GM23338 (cell line): ENCODE results near the gene PXYLP1. TPM values are rescaled to one million over a fixed set of nuclear protein-coding genes. Genes with fewer than 3 reads are reported as not detected.
A peak's percentile ranks its signal among the peaks of the same experiment; 100 is the strongest.

Experiments
- ATAC-seq: fragments of 200-7000 bp; cut with Tn5 transposase; 3 replicates; pipeline ENCODE4 v1.9.1; 2020
- DNase-seq: peaks from one replicate; pipeline ENCODE4 v3.0.0-alpha.2; 2015; ENCODE audit warnings: low spot score
- H2AFZ ChIP-seq: fragments of 200-600 bp; sonication (generic); 2 replicates; pipeline ENCODE4 v1.8.0; 2016; ENCODE audit warnings: antibody characterized with exemption, mild to moderate bottlenecking, moderate library complexity
- H3F3A ChIP-seq: fragments of 200-600 bp; sonication (generic); replicated peaks from 2 replicates; pipeline ENCODE4 v1.8.0; 2017; ENCODE audit warnings: antibody characterized with exemption, mixed run types, low read depth
- H3K27ac ChIP-seq: fragments of 200-600 bp; sonication (generic); 2 replicates; pipeline ENCODE4 v1.6.1; 2016; ENCODE audit warnings: low read depth
- H3K27me3 ChIP-seq: fragments of 200-600 bp; sonication (generic); 2 replicates; pipeline ENCODE4 v1.8.0; 2016; ENCODE audit warnings: mild to moderate bottlenecking, mixed run types, moderate library complexity; ENCODE audit not compliant: insufficient read depth
- H3K36me3 ChIP-seq: fragments of 200-600 bp; sonication (generic); 2 replicates; pipeline ENCODE4 v1.8.0; 2016; ENCODE audit warnings: mild to moderate bottlenecking; ENCODE audit not compliant: insufficient read depth
- H3K4me1 ChIP-seq: fragments of 200-600 bp; sonication (generic); 2 replicates; pipeline ENCODE4 v1.8.0; 2016; ENCODE audit warnings: mild to moderate bottlenecking, moderate library complexity; ENCODE audit not compliant: insufficient read depth
- H3K4me2 ChIP-seq: fragments of 200-600 bp; sonication (generic); 2 replicates; pipeline ENCODE4 v1.7.1; 2017; ENCODE audit warnings: mixed run types
- H3K4me3 ChIP-seq: fragments of 200-600 bp; sonication (generic); 2 replicates; pipeline ENCODE4 v1.6.1; 2016; ENCODE audit warnings: mixed run types
- H3K79me2 ChIP-seq: fragments of 200-600 bp; sonication (generic); replicated peaks from 2 replicates; pipeline ENCODE4 v1.8.0; 2017; ENCODE audit warnings: mild to moderate bottlenecking; ENCODE audit not compliant: insufficient read depth
- H3K9me2 ChIP-seq: fragments of 200-600 bp; sonication (generic); 2 replicates; pipeline ENCODE4 v1.8.0; 2017; ENCODE audit not compliant: insufficient read depth
- H4K20me1 ChIP-seq: fragments of 200-600 bp; sonication (generic); replicated peaks from 2 replicates; pipeline ENCODE4 v1.8.0; 2017; ENCODE audit warnings: mild to moderate bottlenecking; ENCODE audit not compliant: insufficient read depth
- H3K27ac Mint-ChIP-seq: 2 replicates; pipeline ENCODE4 v1.8.0; 2020; ENCODE audit warnings: inconsistent platforms, mild to moderate bottlenecking, moderate library complexity, mixed read lengths
- H3K27me3 Mint-ChIP-seq: 3 replicates; pipeline ENCODE4 v1.8.0; 2022; ENCODE audit warnings: low read depth, mild to moderate bottlenecking, moderate library complexity, mixed read lengths, inconsistent platforms; ENCODE audit not compliant: insufficient read depth, poor library complexity
- H3K36me3 Mint-ChIP-seq: 3 replicates; pipeline ENCODE4 v1.8.0; 2021; ENCODE audit warnings: low read depth, mild to moderate bottlenecking, inconsistent platforms, moderate library complexity, mixed read lengths
- H3K4me1 Mint-ChIP-seq: 3 replicates; pipeline ENCODE4 v1.8.0; 2020; ENCODE audit warnings: mild to moderate bottlenecking, inconsistent platforms, mixed read lengths
- H3K4me3 Mint-ChIP-seq: 3 replicates; pipeline ENCODE4 v1.8.0; 2021; ENCODE audit warnings: moderate library complexity, mild to moderate bottlenecking, inconsistent platforms, mixed read lengths
- H3K9me3 Mint-ChIP-seq: 3 replicates; pipeline ENCODE4 v1.8.0; 2020; ENCODE audit warnings: moderate library complexity, mild to moderate bottlenecking, inconsistent platforms, mixed read lengths
- EZH2 ChIP-seq: fragments of 200-600 bp; sonication (generic); IDR thresholded peaks from one replicate; pipeline ENCODE4 v1.8.0; 2017; ENCODE audit warnings: antibody characterized with exemption, mild to moderate bottlenecking, low read depth; ENCODE audit not compliant: unreplicated experiment
- EZH2phosphoT487 ChIP-seq: fragments of 200-600 bp; sonication (generic); IDR thresholded peaks from one replicate; pipeline ENCODE4 v1.8.1; 2018; ENCODE audit warnings: antibody characterized with exemption; ENCODE audit not compliant: unreplicated experiment
- JUNB ChIP-seq: IDR thresholded peaks from one replicate; pipeline ENCODE4 v1.6.1; 2016; ENCODE audit warnings: antibody characterized with exemption; ENCODE audit not compliant: unreplicated experiment
- NANOG ChIP-seq: IDR thresholded peaks from 2 replicates; pipeline ENCODE4 v1.6.1; 2016; ENCODE audit warnings: antibody characterized with exemption, borderline replicate concordance
- POLR2AphosphoS5 ChIP-seq: IDR thresholded peaks from 2 replicates; pipeline ENCODE4 v1.6.1; 2016; ENCODE audit warnings: antibody characterized with exemption, low read depth
- STAT1 ChIP-seq: IDR thresholded peaks from one replicate; pipeline ENCODE4 v1.6.1; 2016; ENCODE audit warnings: antibody characterized with exemption; ENCODE audit not compliant: unreplicated experiment
- ZNF114 ChIP-seq: fragments of 250-450 bp; sonication (Bioruptor Pico); IDR thresholded peaks from 2 replicates; pipeline ENCODE4 v1.5.0; 2020; ENCODE audit warnings: mild to moderate bottlenecking, moderate library complexity
- ZNF331 ChIP-seq: fragments of 250-450 bp; sonication (Bioruptor Pico); IDR thresholded peaks from 2 replicates; pipeline ENCODE4 v1.5.0; 2020; ENCODE audit warnings: low read depth, mild to moderate bottlenecking, moderate library complexity
- polyA plus RNA-seq: library from polyadenylated mRNA; unstranded; fragments of >200 nt; fragmentation: Nextera tagmentation; extraction: Ambion mirVana; gene quantifications from 2 replicates; pipeline ENCODE4 v1.2.1, GENCODE V29; 2016
- total RNA-seq: library from RNA; depleted of rRNA; stranded (reverse); fragments of >200 nt; shearing (Covaris generic); gene quantifications from 2 replicates; pipeline ENCODE4 v1.2.3, GENCODE V29; 2014
- TF ChIP-seq, protein P1 (sequence below): IDR thresholded peaks from 2 replicates; pipeline ENCODE4 v1.6.1; 2016; ENCODE audit warnings: antibody characterized with exemption
- TF ChIP-seq, protein P2 (sequence below): fragments of 250-450 bp; sonication (Bioruptor Pico); IDR thresholded peaks from 2 replicates; pipeline ENCODE4 v1.5.0; 2020; ENCODE audit warnings: mild to moderate bottlenecking, moderate library complexity
- TF ChIP-seq, protein P3 (sequence below): IDR thresholded peaks from one replicate; pipeline ENCODE4 v1.6.1; 2018; ENCODE audit warnings: antibody characterized with exemption; ENCODE audit not compliant: unreplicated experiment
- TF ChIP-seq, protein P4 (sequence below), 2 experiments: fragments of 200-600 bp in 1 of 2; sonication (generic) in 1 of 2; conservative IDR thresholded peaks; 2 replicates each; pipeline versions ENCODE4 v1.5.1 to v1.6.1; 2016 to 2017; ENCODE audit warnings: antibody characterized with exemption in 2 of 2, low read depth in 2 of 2, mild to moderate bottlenecking in 2 of 2, moderate library complexity in 1 of 2

PXYLP1 gene
- total and polyA plus RNA-seq, 2 experiments from 2014 or later, result 8.9 to 20.1 TPM

DNA sequence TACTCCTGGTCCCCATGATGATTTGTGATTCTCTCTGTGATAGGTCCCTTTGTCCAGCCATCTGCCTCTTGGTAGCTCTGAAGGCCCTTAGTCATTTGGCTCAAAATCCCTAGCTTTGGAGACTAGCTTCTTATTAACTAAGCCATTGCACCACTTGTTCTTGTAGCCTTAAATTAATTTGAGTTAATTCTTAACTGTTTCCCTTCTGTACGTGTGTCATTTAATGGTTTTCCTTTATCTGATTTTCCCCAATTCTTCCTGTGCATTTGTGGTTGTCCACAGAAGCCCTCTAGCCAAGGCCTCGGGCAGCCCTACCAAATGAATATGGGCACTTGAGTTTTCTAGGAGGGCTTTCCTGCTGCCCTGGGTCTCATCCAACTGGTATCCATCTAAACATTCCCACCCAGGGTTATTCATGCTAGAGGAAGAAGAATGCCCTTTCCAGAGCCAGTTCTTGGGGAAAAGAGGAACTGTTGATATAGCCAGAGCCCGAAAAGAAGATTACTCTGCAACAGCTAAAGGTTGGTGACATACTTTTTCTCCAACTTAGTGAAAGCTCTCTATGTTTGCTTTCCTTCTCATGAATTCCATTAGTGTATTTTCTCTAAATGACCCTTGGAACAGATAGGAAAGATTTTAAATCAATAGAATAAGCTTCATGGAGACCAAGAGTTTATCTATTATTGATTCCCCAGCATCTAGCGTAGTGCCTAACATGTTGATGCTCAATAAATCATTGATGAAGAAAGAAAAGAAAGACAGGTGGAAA, 92.5 kb downstream of the PXYLP1 start (continued):
- TF ChIP-seq ZNF331 (CRISPR knock-in tag) (no peak), ZNF114 (no peak), EZH2 (no peak)
- TF ChIP-seq, protein P1, sequence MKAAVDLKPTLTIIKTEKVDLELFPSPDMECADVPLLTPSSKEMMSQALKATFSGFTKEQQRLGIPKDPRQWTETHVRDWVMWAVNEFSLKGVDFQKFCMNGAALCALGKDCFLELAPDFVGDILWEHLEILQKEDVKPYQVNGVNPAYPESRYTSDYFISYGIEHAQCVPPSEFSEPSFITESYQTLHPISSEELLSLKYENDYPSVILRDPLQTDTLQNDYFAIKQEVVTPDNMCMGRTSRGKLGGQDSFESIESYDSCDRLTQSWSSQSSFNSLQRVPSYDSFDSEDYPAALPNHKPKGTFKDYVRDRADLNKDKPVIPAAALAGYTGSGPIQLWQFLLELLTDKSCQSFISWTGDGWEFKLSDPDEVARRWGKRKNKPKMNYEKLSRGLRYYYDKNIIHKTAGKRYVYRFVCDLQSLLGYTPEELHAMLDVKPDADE, result no peak

DNA sequence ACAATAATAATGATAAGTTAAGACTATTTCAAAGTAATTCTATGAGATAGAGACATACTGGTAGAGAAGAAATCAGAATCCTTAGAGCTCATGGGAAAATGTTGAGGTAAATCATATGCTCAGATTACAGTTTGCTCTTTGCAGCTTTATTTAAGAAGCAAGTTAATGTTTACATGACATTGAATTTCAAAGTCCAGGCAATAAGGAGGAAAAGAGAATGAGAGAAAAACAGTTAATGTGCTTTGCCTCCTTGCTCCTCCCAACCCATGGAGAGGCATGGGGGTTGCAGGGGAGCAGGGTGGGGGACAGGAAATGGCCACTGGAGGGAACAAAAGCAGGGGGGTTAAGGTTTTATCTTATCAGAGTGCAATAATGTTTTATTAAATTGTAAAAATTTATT, 94.5 kb downstream of the PXYLP1 start:
- H2AFZ ChIP-seq, result peak overlapping the region; percentile 57
- no peaks in the 10 kb centered on the region for H4K20me1 ChIP-seq
- no peaks in the 10 kb centered on the region for H3F3A ChIP-seq
- DNase-seq, result no peak
- no peaks in the 10 kb centered on the region for H3K36me3 ChIP-seq
- Mint-ChIP-seq H3K27ac (peak overlapping the region; percentile 60; the same call in 1 of the 2 replicates), H3K9me3 (no peaks in the 10 kb centered on the region), H3K4me3 (no peak overlapping the region), H3K36me3 (no peaks in the 10 kb centered on the region), H3K27me3 (no peaks in the 10 kb centered on the region), H3K4me1 (peaks cover 17% of the 10 kb centered on the region)
- no peak overlapping the region for H3K27ac ChIP-seq
- H3K4me2 ChIP-seq, result peak overlapping the region; percentile 2; the same call in 1 of the 2 replicates
- peaks cover 8% of the 10 kb centered on the region; the same call in 1 of the 2 replicates for H3K9me2 ChIP-seq
- H3K79me2 ChIP-seq, result no peaks in the 10 kb centered on the region
- no peak overlapping the region for H3K4me3 ChIP-seq
- H3K4me1 ChIP-seq, result peaks cover 18% of the 10 kb centered on the region; the same call in 1 of the 2 replicates
- ATAC-seq, result no peak
- H3K27me3 ChIP-seq, result no peaks in the 10 kb centered on the region
- no peak for TF ChIP-seq NANOG
- no peak for TF ChIP-seq ZNF114
- no peak for TF ChIP-seq STAT1
- TF ChIP-seq, protein P2, sequence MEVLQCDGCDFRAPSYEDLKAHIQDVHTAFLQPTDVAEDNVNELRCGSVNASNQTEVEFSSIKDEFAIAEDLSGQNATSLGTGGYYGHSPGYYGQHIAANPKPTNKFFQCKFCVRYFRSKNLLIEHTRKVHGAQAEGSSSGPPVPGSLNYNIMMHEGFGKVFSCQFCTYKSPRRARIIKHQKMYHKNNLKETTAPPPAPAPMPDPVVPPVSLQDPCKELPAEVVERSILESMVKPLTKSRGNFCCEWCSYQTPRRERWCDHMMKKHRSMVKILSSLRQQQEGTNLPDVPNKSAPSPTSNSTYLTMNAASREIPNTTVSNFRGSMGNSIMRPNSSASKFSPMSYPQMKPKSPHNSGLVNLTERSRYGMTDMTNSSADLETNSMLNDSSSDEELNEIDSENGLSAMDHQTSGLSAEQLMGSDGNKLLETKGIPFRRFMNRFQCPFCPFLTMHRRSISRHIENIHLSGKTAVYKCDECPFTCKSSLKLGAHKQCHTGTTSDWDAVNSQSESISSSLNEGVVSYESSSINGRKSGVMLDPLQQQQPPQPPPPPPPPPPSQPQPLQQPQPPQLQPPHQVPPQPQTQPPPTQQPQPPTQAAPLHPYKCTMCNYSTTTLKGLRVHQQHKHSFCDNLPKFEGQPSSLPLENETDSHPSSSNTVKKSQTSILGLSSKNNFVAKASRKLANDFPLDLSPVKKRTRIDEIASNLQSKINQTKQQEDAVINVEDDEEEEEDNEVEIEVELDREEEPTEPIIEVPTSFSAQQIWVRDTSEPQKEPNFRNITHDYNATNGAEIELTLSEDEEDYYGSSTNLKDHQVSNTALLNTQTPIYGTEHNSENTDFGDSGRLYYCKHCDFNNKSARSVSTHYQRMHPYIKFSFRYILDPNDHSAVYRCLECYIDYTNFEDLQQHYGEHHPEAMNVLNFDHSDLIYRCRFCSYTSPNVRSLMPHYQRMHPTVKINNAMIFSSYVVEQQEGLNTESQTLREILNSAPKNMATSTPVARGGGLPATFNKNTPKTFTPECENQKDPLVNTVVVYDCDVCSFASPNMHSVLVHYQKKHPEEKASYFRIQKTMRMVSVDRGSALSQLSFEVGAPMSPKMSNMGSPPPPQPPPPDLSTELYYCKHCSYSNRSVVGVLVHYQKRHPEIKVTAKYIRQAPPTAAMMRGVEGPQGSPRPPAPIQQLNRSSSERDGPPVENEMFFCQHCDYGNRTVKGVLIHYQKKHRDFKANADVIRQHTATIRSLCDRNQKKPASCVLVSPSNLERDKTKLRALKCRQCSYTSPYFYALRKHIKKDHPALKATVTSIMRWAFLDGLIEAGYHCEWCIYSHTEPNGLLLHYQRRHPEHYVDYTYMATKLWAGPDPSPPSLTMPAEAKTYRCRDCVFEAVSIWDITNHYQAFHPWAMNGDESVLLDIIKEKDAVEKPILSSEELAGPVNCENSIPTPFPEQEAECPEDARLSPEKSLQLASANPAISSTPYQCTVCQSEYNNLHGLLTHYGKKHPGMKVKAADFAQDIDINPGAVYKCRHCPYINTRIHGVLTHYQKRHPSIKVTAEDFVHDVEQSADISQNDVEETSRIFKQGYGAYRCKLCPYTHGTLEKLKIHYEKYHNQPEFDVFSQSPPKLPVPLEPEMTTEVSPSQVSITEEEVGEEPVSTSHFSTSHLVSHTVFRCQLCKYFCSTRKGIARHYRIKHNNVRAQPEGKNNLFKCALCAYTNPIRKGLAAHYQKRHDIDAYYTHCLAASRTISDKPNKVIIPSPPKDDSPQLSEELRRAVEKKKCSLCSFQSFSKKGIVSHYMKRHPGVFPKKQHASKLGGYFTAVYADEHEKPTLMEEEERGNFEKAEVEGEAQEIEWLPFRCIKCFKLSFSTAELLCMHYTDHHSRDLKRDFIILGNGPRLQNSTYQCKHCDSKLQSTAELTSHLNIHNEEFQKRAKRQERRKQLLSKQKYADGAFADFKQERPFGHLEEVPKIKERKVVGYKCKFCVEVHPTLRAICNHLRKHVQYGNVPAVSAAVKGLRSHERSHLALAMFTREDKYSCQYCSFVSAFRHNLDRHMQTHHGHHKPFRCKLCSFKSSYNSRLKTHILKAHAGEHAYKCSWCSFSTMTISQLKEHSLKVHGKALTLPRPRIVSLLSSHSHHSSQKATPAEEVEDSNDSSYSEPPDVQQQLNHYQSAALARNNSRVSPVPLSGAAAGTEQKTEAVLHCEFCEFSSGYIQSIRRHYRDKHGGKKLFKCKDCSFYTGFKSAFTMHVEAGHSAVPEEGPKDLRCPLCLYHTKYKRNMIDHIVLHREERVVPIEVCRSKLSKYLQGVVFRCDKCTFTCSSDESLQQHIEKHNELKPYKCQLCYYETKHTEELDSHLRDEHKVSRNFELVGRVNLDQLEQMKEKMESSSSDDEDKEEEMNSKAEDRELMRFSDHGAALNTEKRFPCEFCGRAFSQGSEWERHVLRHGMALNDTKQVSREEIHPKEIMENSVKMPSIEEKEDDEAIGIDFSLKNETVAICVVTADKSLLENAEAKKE, result no peak
- no peak for TF ChIP-seq EZH2phosphoT487
- no peak for TF ChIP-seq JUNB
- TF ChIP-seq, protein P3, sequence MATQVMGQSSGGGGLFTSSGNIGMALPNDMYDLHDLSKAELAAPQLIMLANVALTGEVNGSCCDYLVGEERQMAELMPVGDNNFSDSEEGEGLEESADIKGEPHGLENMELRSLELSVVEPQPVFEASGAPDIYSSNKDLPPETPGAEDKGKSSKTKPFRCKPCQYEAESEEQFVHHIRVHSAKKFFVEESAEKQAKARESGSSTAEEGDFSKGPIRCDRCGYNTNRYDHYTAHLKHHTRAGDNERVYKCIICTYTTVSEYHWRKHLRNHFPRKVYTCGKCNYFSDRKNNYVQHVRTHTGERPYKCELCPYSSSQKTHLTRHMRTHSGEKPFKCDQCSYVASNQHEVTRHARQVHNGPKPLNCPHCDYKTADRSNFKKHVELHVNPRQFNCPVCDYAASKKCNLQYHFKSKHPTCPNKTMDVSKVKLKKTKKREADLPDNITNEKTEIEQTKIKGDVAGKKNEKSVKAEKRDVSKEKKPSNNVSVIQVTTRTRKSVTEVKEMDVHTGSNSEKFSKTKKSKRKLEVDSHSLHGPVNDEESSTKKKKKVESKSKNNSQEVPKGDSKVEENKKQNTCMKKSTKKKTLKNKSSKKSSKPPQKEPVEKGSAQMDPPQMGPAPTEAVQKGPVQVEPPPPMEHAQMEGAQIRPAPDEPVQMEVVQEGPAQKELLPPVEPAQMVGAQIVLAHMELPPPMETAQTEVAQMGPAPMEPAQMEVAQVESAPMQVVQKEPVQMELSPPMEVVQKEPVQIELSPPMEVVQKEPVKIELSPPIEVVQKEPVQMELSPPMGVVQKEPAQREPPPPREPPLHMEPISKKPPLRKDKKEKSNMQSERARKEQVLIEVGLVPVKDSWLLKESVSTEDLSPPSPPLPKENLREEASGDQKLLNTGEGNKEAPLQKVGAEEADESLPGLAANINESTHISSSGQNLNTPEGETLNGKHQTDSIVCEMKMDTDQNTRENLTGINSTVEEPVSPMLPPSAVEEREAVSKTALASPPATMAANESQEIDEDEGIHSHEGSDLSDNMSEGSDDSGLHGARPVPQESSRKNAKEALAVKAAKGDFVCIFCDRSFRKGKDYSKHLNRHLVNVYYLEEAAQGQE, result no peak
- TF ChIP-seq POLR2AphosphoS5, result no peak
- TF ChIP-seq, protein P4, sequence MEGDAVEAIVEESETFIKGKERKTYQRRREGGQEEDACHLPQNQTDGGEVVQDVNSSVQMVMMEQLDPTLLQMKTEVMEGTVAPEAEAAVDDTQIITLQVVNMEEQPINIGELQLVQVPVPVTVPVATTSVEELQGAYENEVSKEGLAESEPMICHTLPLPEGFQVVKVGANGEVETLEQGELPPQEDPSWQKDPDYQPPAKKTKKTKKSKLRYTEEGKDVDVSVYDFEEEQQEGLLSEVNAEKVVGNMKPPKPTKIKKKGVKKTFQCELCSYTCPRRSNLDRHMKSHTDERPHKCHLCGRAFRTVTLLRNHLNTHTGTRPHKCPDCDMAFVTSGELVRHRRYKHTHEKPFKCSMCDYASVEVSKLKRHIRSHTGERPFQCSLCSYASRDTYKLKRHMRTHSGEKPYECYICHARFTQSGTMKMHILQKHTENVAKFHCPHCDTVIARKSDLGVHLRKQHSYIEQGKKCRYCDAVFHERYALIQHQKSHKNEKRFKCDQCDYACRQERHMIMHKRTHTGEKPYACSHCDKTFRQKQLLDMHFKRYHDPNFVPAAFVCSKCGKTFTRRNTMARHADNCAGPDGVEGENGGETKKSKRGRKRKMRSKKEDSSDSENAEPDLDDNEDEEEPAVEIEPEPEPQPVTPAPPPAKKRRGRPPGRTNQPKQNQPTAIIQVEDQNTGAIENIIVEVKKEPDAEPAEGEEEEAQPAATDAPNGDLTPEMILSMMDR (conservative IDR thresholded peaks at IDR 0.05; ENCODE audit: low read depth in 2 of 2), result no peak
